ENCODE measurements around the gene PEAK1.

DNA sequence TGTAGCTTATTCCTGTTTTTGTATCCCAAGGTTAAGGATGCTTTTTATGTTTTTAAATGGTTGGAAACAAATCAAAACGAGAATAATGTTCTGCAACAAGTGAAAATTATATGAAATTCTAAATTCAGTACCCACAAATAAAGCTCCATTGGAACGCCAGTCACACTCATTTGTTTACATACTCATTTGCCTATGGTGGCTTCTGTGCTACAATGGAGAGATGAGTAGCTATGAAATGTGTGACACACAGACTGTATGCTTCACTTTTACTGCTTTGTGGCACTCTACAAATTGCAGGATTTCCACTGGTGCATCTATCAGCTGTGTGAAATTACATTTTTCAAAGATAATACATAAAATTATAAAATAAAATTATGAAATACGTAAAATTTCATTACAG, 236.8 kb downstream of the PEAK1 start:
- no peak for TF ChIP-seq ZFP30 (CRISPR knock-in tag; IDR thresholded peaks at IDR 0.05)
- TF ChIP-seq, protein P1, sequence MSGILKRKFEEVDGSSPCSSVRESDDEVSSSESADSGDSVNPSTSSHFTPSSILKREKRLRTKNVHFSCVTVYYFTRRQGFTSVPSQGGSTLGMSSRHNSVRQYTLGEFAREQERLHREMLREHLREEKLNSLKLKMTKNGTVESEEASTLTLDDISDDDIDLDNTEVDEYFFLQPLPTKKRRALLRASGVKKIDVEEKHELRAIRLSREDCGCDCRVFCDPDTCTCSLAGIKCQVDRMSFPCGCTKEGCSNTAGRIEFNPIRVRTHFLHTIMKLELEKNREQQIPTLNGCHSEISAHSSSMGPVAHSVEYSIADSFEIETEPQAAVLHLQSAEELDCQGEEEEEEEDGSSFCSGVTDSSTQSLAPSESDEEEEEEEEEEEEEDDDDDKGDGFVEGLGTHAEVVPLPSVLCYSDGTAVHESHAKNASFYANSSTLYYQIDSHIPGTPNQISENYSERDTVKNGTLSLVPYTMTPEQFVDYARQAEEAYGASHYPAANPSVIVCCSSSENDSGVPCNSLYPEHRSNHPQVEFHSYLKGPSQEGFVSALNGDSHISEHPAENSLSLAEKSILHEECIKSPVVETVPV (CRISPR knock-in tag; IDR thresholded peaks at IDR 0.05): no peak
- no peak for TF ChIP-seq TOX (CRISPR knock-in tag; IDR thresholded peaks at IDR 0.05; ENCODE audit: borderline replicate concordance)
- no peak for TF ChIP-seq SNAI2 (CRISPR knock-in tag; IDR thresholded peaks at IDR 0.05)
- TF ChIP-seq, protein P2, sequence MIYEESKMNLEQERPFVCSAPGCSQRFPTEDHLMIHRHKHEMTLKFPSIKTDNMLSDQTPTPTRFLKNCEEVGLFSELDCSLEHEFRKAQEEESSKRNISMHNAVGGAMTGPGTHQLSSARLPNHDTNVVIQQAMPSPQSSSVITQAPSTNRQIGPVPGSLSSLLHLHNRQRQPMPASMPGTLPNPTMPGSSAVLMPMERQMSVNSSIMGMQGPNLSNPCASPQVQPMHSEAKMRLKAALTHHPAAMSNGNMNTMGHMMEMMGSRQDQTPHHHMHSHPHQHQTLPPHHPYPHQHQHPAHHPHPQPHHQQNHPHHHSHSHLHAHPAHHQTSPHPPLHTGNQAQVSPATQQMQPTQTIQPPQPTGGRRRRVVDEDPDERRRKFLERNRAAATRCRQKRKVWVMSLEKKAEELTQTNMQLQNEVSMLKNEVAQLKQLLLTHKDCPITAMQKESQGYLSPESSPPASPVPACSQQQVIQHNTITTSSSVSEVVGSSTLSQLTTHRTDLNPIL (CRISPR knock-in tag; IDR thresholded peaks at IDR 0.05; ENCODE audit: low read depth): no peak
- TF ChIP-seq OSR1 (CRISPR knock-in tag; IDR thresholded peaks at IDR 0.05): no peak
- TF ChIP-seq ZC3H10 (CRISPR knock-in tag; IDR thresholded peaks at IDR 0.05): no peak
- TF ChIP-seq ISL1 (CRISPR knock-in tag; IDR thresholded peaks at IDR 0.05): no peak
- TF ChIP-seq, protein P3, sequence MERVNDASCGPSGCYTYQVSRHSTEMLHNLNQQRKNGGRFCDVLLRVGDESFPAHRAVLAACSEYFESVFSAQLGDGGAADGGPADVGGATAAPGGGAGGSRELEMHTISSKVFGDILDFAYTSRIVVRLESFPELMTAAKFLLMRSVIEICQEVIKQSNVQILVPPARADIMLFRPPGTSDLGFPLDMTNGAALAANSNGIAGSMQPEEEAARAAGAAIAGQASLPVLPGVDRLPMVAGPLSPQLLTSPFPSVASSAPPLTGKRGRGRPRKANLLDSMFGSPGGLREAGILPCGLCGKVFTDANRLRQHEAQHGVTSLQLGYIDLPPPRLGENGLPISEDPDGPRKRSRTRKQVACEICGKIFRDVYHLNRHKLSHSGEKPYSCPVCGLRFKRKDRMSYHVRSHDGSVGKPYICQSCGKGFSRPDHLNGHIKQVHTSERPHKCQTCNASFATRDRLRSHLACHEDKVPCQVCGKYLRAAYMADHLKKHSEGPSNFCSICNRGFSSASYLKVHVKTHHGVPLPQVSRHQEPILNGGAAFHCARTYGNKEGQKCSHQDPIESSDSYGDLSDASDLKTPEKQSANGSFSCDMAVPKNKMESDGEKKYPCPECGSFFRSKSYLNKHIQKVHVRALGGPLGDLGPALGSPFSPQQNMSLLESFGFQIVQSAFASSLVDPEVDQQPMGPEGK (CRISPR knock-in tag; IDR thresholded peaks at IDR 0.05; ENCODE audit: borderline replicate concordance): no peak

Data from SK-N-SH treated with all-trans-retinoic acid at 6 μM for 48 hours (cell line).